Measurements from ENCODE around the gene PRDM8. TPM values are rescaled to one million over a fixed set of nuclear protein-coding genes. Genes with fewer than 3 reads are reported as not detected.

The PRDM8 gene
- total and polyA plus RNA-seq, 2 of the 8 experiments (the other 6 are each of a cell fraction or from before 2014, with no cell fraction given), result not detected

- H4K20me1 ChIP-seq (replicated peaks in 1 of 2; ENCODE audit: control insufficient read depth in 1 of 2, insufficient read depth in 2 of 2, low read length in 2 of 2), result no peaks in the 10 kb centered on the region
- no peak overlapping the region for H2BK20ac ChIP-seq (ENCODE audit: low read length)
- no peak overlapping the region for H2BK120ac ChIP-seq (replicated peaks; ENCODE audit: low read depth, low read length)
- no peak overlapping the region for H3K14ac ChIP-seq (ENCODE audit: insufficient read length)
- no peak overlapping the region for H2BK5ac ChIP-seq (ENCODE audit: low read depth, low read length)
- 76% methylated on average over 1 of the region's 1 CpG; no CpG with 5 or more reads in 1 of the 2 experiments for WGBS, 2 experiments (ENCODE audit: extremely low coverage in 1 of 2, insufficient coverage in 1 of 2, insufficient read length in 1 of 2, insufficient replicate concordance in 2 of 2, low coverage in 1 of 2, low lambda C conversion rate in 2 of 2, missing lambda C conversion rate in 1 of 2)
- TF ChIP-seq SIN3A (conservative IDR thresholded peaks at IDR 0.05 in 1 of 2, IDR thresholded peaks at IDR 0.05 in 1 of 2; ENCODE audit: low read depth in 1 of 2, low read length in 2 of 2), result no peak
- H3K79me1 ChIP-seq (ENCODE audit: low read depth, low read length), result no peaks in the 10 kb centered on the region
- no peaks in the 10 kb centered on the region for H3K36me3 ChIP-seq (ENCODE audit: control insufficient read depth in 2 of 4, insufficient read depth in 4 of 4, low read length in 3 of 4)
- H2AK5ac ChIP-seq (ENCODE audit: low read depth, low read length), result no peak overlapping the region
- no peaks in the 10 kb centered on the region for H3K79me2 ChIP-seq (ENCODE audit: control insufficient read depth in 1 of 2, insufficient read depth in 2 of 2, low read length in 2 of 2)
- H3K4me1 ChIP-seq (replicated peaks in 1 of 4; ENCODE audit: control insufficient read depth in 3 of 4, insufficient read depth in 4 of 4, low read length in 3 of 4), result no peaks in the 10 kb centered on the region
- H3K4me2 ChIP-seq (ENCODE audit: insufficient read depth in 1 of 2, low read depth in 2 of 2, low read length in 2 of 2), result no peak overlapping the region
- H2BK15ac ChIP-seq (ENCODE audit: low read length), result no peak overlapping the region
- H3K27me3 ChIP-seq (replicated peaks in 1 of 4; ENCODE audit: control insufficient read depth in 3 of 4, extremely low read depth in 1 of 4, insufficient read depth in 3 of 4, low read length in 3 of 4), result no peaks in the 10 kb centered on the region
- H4K91ac ChIP-seq (replicated peaks; ENCODE audit: insufficient read length, low read length), result no peak overlapping the region
- H3K9ac ChIP-seq (replicated peaks in 1 of 4; ENCODE audit: extremely low read depth in 1 of 4, low read depth in 3 of 4, low read length in 3 of 4), result no peak overlapping the region
- H3K23ac ChIP-seq (ENCODE audit: insufficient read length), result no peak overlapping the region
- H4K5ac ChIP-seq (ENCODE audit: insufficient read length, low read depth, low read length), result no peak overlapping the region
- no peak for DNase-seq (ENCODE audit: low read depth in 1 of 2, low spot score in 2 of 2)
- no peak overlapping the region for H4K8ac ChIP-seq (ENCODE audit: extremely low read depth, insufficient read depth, low read length)
- no peak overlapping the region for H3K27ac ChIP-seq (ENCODE audit: low read depth, low read length)
- no peak overlapping the region for H2AFZ ChIP-seq (ENCODE audit: low read length)
- ChIA-PET POLR2A (ENCODE audit: partially characterized antibody) (no interaction called here), CTCF (ENCODE audit: partially characterized antibody) (no interaction called here)
- no peaks in the 10 kb centered on the region for H3K23me2 ChIP-seq (ENCODE audit: low read depth, low read length)
- no peak for FAIRE-seq
- no peaks in the 10 kb centered on the region for H3K9me3 ChIP-seq (ENCODE audit: insufficient read depth in 2 of 2, low read depth in 1 of 2, low read length in 1 of 2)
- no peak overlapping the region for H3K56ac ChIP-seq (replicated peaks; ENCODE audit: insufficient read length, low read depth, low read length)
- no peak overlapping the region for H3K4ac ChIP-seq (replicated peaks; ENCODE audit: insufficient read length, low read depth, low read length)
- no peak overlapping the region for H3K4me3 ChIP-seq (ENCODE audit: extremely low read depth in 1 of 4, insufficient read depth in 2 of 4, low read depth in 3 of 4, low read length in 4 of 4)
- H3K18ac ChIP-seq (ENCODE audit: extremely low read depth, low read length), result no peak overlapping the region
- H2BK12ac ChIP-seq (ENCODE audit: low read depth, low read length), result no peak overlapping the region
Observed at GRCh38 chr4:80150387-80151180, 46.7 kb upstream of the PRDM8 start.

Measured in H1 (cell line).